Endothelial cell (in vitro differentiated cells): ENCODE data around the gene MEI1. TPM values are rescaled to one million over a fixed set of nuclear protein-coding genes. Genes with fewer than 3 reads are reported as not detected.

Source experiments
- DNase-seq: peaks from one replicate; pipeline ENCODE4 v3.0.0; 2021; ENCODE audit warnings: low spot score
- H3K27ac Mint-ChIP-seq: one replicate; pipeline ENCODE4 v1.8.0; 2021; ENCODE audit warnings: mixed read lengths, inconsistent platforms; ENCODE audit not compliant: unreplicated experiment
- H3K27me3 Mint-ChIP-seq: one replicate; pipeline ENCODE4 v1.8.0; 2021; ENCODE audit warnings: mild to moderate bottlenecking, moderate library complexity, mixed read lengths, inconsistent platforms; ENCODE audit not compliant: unreplicated experiment
- H3K36me3 Mint-ChIP-seq: one replicate; pipeline ENCODE4 v1.8.0; 2021; ENCODE audit warnings: mild to moderate bottlenecking, low read depth, mixed read lengths, inconsistent platforms; ENCODE audit not compliant: unreplicated experiment
- H3K4me1 Mint-ChIP-seq: one replicate; pipeline ENCODE4 v1.8.0; 2021; ENCODE audit warnings: mild to moderate bottlenecking, mixed read lengths, inconsistent platforms; ENCODE audit not compliant: unreplicated experiment
- H3K4me3 Mint-ChIP-seq: one replicate; pipeline ENCODE4 v1.8.0; 2021; ENCODE audit warnings: mild to moderate bottlenecking, mixed read lengths, inconsistent platforms; ENCODE audit not compliant: unreplicated experiment
- H3K9me3 Mint-ChIP-seq: one replicate; pipeline ENCODE4 v1.8.0; 2021; ENCODE audit warnings: mixed read lengths, inconsistent platforms; ENCODE audit not compliant: unreplicated experiment
- CTCF ChIP-seq: fragments of 200-600 bp; sonication (generic); IDR thresholded peaks from one replicate; pipeline ENCODE4 v1.5.0; 2021; ENCODE audit warnings: antibody characterized with exemption; ENCODE audit not compliant: unreplicated experiment
- total RNA-seq: library from RNA; stranded (reverse); fragmentation: NEBNext Ultra II Directional; extraction: Animal tissue kit (Norgen Biotek cat#: 25700); gene quantifications from one replicate; pipeline ENCODE4 v1.2.1, GENCODE V29; 2021; ENCODE audit not compliant: unreplicated experiment

Gene MEI1
- total RNA-seq, 1 donor from 2014 or later: 0.38 TPM

- no peak for TF ChIP-seq CTCF
- Mint-ChIP-seq H3K4me3 (no peak overlapping the region), H3K4me1 (peaks cover 26% of the 10 kb centered on the region), H3K27me3 (peaks cover 2% of the 10 kb centered on the region), H3K36me3 (no peaks in the 10 kb centered on the region), H3K9me3 (no peaks in the 10 kb centered on the region), H3K27ac (peak overlapping the region; percentile 6)
- DNase-seq: no peak
These were observed 80.7 kb downstream of the MEI1 start for GRCh38 chr22:41779929-41780505.

GRCh38 chr22:41780746-41781505 lies 81.6 kb downstream of the MEI1 start:
- DNase-seq: no peak
- Mint-ChIP-seq H3K9me3 (no peaks in the 10 kb centered on the region), H3K27ac (no peak overlapping the region), H3K4me1 (peaks cover 25% of the 10 kb centered on the region), H3K4me3 (no peak overlapping the region), H3K27me3 (peaks cover 2% of the 10 kb centered on the region), H3K36me3 (no peaks in the 10 kb centered on the region)
- no peak for TF ChIP-seq CTCF

DNA sequence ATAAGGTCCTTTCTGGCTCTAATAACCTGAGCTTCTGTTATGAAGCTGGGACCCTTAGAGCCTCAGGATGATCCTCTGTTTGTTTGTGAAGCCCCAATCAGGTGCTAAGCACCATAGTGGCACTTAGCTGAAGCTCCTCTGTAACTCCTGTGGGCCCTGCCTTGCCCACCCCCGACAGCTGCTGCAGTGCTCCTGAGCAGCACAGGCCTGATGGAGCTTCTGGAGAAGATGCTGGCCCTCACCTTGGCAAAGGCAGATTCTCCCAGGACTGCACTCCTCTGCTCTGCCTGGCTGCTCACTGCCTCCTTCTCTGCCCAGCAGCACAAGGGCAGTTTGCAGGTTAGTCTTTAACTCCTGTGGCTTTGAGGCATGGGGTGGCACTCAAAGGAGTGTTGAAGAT lies 82.2 kb downstream of the MEI1 start:
- H3K27ac Mint-ChIP-seq: no peak overlapping the region
- no peaks in the 10 kb centered on the region for H3K36me3 Mint-ChIP-seq
- no peak for TF ChIP-seq CTCF
- DNase-seq: no peak
- H3K9me3 Mint-ChIP-seq: no peaks in the 10 kb centered on the region
- H3K27me3 Mint-ChIP-seq: peaks cover 2% of the 10 kb centered on the region
- H3K4me3 Mint-ChIP-seq: no peak overlapping the region
- H3K4me1 Mint-ChIP-seq: peaks cover 20% of the 10 kb centered on the region

DNA sequence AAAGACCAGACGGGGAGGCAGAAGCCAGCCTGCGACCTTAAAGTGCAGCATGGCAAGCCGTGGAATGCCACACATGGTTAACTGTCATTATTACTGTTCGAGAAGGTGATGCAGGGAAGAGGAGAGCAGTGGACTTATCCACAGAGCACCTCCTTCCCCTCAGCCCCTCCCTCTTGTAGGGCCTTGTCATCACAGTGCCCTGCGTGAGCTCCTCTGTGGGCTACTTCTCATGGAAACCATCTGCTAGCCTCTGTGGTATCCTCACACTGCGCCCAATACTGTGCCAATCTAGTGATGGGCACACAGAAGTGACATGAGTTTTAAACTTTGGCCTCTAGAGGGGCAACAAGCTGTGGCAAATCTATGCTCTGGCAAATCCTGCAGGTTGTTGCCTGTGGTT lies 83.0 kb downstream of the MEI1 start:
- Mint-ChIP-seq H3K27me3 (peaks cover 2% of the 10 kb centered on the region), H3K4me3 (no peak overlapping the region), H3K27ac (no peak overlapping the region), H3K36me3 (no peaks in the 10 kb centered on the region), H3K4me1 (peaks cover 20% of the 10 kb centered on the region), H3K9me3 (no peaks in the 10 kb centered on the region)
- no peak for DNase-seq
- TF ChIP-seq CTCF: no peak

- Mint-ChIP-seq H3K9me3 (no peaks in the 10 kb centered on the region), H3K27ac (no peak overlapping the region), H3K4me1 (peaks cover 20% of the 10 kb centered on the region), H3K4me3 (no peak overlapping the region), H3K27me3 (peaks cover 2% of the 10 kb centered on the region), H3K36me3 (no peaks in the 10 kb centered on the region)
- no peak for TF ChIP-seq CTCF
- no peak for DNase-seq
These were observed 83.4 kb downstream of the MEI1 start for GRCh38 chr22:41782751-41783150.
